GM08714 (cell line): ENCODE data around the gene HELQ.
A peak's percentile ranks its signal among the peaks of the same experiment; 100 is the strongest.

Source experiments
- H3K4me3 ChIP-seq: fragments of 200-500 bp; sonication (Bioruptor generic); 2 replicates; pipeline ENCODE4 v1.5.1; 2014; ENCODE audit warnings: mild to moderate bottlenecking, low read length, inconsistent platforms
- ZNF274 ChIP-seq: IDR thresholded peaks from 2 replicates; pipeline ENCODE4 v1.6.1; 2012; ENCODE audit warnings: mild to moderate bottlenecking, low read depth, low read length

Gene HELQ

GRCh38 chr4:83484500-83485461 lies 29.2 kb upstream of the HELQ start, which contains the start of gene ABRAXAS1:
Gene ABRAXAS1 (minus strand): TSS chr4:83485100. CDS start chr4:83485072, 28 bp downstream.
- TF ChIP-seq ZNF274 = no peak
- peak within 1 kb of the TSS; percentile 77 for H3K4me3 ChIP-seq

- no peak overlapping the region for H3K4me3 ChIP-seq
- TF ChIP-seq ZNF274 = no peak
Measured at GRCh38 chr4:83473966-83474365, 18.3 kb upstream of the HELQ start.

GRCh38 chr4:83473423-83473822 lies 17.8 kb upstream of the HELQ start:
- no peak overlapping the region for H3K4me3 ChIP-seq
- no peak for TF ChIP-seq ZNF274

- peak overlapping the region; percentile 86 for H3K4me3 ChIP-seq
- no peak for TF ChIP-seq ZNF274
Measured at GRCh38 chr4:83456184-83456501, 520 bp upstream of the HELQ start.

- H3K4me3 ChIP-seq = peak overlapping the region; percentile 86
- TF ChIP-seq ZNF274 = no peak
Measured at GRCh38 chr4:83454686-83455085, 937 bp downstream of the HELQ start.

- no peak for TF ChIP-seq ZNF274
- no peak overlapping the region for H3K4me3 ChIP-seq
Measured at GRCh38 chr4:83449009-83449408, 6.6 kb downstream of the HELQ start.

- H3K4me3 ChIP-seq = no peak overlapping the region
- no peak for TF ChIP-seq ZNF274
Measured at GRCh38 chr4:83440899-83441298, 14.7 kb downstream of the HELQ start.

GRCh38 chr4:83440148-83440814 lies 15.3 kb downstream of the HELQ start:
- no peak overlapping the region for H3K4me3 ChIP-seq
- TF ChIP-seq ZNF274 = no peak

GRCh38 chr4:83438719-83439118 lies 16.9 kb downstream of the HELQ start:
- no peak for TF ChIP-seq ZNF274
- H3K4me3 ChIP-seq = no peak overlapping the region

GRCh38 chr4:83436680-83437079 lies 18.9 kb downstream of the HELQ start:
- TF ChIP-seq ZNF274 = no peak
- H3K4me3 ChIP-seq = no peak overlapping the region

GRCh38 chr4:83431200-83431599 lies 24.4 kb downstream of the HELQ start:
- no peak overlapping the region for H3K4me3 ChIP-seq
- TF ChIP-seq ZNF274 = no peak

GRCh38 chr4:83418211-83418610 lies 37.4 kb downstream of the HELQ start:
- TF ChIP-seq ZNF274 = no peak
- H3K4me3 ChIP-seq = no peak overlapping the region

GRCh38 chr4:83417566-83417965 lies 38.1 kb downstream of the HELQ start:
- no peak for TF ChIP-seq ZNF274
- no peak overlapping the region for H3K4me3 ChIP-seq

GRCh38 chr4:83413676-83414075 lies 41.9 kb downstream of the HELQ start:
- TF ChIP-seq ZNF274 = no peak

GRCh38 chr4:83408908-83409307 lies 46.7 kb downstream of the HELQ start:
- TF ChIP-seq ZNF274 = no peak
- no peak overlapping the region for H3K4me3 ChIP-seq

More at GRCh38 chr4:83413676-83414075, 41.9 kb downstream of the HELQ start:
- H3K4me3 ChIP-seq = no peak overlapping the region
